Activated CD8-positive, alpha-beta memory T cell treated with anti-CD3 and anti-CD28 coated beads, Interleukin-2, amount 50 U/mL, for 24 hours (primary cell): ENCODE results near the gene CTIF.
"Not testable (repeated sequence)": the region's sequence is repeated elsewhere in the genome, so short reads cannot be mapped to it uniquely, and the experiment has no call there.

Source experiments
- DNase-seq: peaks from one replicate; pipeline ENCODE4 v3.0.0-alpha.2; 2020; ENCODE audit errors: extremely low read depth

Gene CTIF

DNA sequence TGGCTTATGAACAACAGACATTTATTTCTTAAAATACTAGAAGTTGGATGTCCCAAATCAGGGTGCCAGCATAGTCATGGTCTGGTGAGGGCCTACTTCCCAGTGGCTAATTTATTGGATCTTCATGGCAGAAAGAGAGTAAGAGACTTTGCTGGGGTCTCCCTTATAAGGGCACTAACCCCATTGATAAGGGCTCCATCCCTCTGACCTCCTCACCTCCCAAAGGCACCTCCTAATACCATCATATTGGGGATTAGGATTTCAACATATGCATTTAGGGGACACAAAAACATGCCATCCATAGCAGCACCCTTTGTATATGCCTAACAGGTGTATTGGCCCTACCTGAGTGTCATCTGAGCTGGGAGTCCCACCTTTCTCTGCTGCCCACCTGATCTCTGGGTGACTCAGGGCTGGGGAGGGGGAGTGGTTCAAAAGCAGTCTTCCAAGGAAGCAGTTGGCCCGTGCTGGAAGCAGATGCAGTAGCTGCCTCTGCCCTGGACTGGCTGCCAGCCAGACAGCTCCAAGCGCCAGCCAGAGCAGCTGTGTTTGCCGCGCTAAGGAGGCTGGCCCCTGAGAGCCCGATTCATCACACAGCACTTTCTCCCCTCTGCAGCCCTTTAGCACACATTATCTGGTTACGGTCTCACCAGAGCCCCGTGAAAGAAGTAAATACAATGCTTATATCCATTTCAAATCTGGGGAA, 327.4 kb downstream of the CTIF start:
- DNase-seq = no peak

- DNase-seq = no peak
Measured at GRCh38 chr18:48866856-48867255, 328.0 kb downstream of the CTIF start.

DNA sequence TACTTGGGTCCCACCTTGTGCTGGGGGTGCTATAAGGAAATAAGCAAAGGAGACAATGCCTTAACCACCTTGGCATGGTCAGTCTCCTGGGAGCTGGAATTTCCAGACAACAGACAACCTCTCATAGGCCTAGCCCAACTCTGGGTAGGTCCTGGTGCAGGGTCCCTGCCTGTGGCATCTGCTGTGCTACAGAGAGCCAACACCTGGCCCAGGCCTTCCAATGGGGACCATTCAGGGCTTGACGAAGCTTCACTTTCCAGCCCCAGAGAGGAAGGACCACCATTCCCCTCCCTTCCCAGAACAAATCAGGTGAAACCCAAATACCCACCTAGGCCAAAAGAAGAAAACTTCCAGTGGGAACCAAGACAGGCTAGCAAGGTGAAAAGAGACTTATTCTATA, 329.1 kb downstream of the CTIF start:
- DNase-seq = no peak

DNA sequence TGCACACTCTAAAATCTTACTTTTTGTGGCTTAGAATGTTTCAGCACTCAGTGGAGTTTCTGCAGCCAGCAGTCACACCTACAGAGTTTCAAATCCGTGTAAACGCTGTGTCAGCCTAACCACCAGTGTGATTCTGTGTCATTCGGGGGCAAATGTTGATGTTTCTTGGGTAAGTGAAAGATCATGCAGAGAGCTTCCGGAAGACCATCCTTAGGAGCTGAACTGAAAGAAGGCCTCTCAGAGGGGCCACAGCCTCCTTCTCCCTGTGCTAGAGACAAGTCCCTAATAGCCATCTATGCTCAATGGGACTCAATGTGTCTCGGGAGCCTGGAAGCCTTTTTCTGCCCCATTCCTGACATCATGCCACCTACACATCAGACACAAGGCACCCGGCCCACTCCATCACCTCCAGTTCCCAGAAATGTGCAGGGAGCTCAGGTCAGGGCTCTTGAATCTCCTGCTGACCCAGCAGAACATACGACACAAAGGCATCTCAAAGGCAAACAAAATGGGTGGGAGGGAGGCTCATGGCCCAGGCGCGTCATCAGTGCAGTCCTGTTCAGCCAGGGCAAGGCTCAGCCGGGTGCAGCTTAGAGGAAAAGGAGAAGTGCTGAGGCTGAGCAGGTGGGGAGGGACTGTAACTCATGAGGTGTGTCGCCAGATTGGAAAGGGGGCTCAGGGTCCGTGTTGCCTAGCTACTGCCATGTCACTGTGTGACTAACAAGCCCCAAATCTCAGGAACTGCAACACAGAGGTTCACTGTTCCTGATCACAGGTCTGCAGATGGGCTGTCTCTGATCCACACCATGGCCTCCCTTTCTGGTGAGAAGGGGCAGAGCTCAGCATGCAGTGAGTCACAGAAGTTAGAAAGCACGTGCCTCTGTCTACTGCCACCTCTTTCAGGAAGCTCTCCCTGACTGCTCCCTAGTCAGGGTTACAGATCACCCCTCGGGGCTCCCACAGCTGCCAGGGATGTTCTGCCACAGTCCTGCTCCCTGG, 329.9 kb downstream of the CTIF start:
- peak; percentile 42 for DNase-seq

GRCh38 chr18:48869591-48869990, 330.8 kb downstream of the CTIF start:
- DNase-seq = no peak

DNA sequence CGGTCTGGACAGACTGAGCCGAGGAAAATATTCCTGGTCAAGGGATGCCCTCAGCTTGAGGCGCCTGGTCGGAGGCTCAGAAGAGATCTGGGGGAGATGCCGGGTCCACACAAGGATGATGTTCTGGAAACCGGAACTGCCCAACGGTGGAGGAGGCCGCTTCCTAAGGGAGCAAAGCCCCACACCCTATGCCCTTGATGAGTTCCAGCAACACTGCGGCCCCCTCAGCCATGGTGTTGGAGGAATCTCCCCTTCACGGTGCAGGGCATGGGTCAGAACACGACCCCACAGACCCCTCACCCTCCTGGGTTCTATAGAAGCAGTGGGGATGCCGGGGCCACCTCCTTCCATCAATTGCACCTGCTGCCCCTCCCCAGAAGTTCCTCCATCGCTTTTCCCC, 332.1 kb downstream of the CTIF start:
- DNase-seq = not testable (repeated sequence)

DNA sequence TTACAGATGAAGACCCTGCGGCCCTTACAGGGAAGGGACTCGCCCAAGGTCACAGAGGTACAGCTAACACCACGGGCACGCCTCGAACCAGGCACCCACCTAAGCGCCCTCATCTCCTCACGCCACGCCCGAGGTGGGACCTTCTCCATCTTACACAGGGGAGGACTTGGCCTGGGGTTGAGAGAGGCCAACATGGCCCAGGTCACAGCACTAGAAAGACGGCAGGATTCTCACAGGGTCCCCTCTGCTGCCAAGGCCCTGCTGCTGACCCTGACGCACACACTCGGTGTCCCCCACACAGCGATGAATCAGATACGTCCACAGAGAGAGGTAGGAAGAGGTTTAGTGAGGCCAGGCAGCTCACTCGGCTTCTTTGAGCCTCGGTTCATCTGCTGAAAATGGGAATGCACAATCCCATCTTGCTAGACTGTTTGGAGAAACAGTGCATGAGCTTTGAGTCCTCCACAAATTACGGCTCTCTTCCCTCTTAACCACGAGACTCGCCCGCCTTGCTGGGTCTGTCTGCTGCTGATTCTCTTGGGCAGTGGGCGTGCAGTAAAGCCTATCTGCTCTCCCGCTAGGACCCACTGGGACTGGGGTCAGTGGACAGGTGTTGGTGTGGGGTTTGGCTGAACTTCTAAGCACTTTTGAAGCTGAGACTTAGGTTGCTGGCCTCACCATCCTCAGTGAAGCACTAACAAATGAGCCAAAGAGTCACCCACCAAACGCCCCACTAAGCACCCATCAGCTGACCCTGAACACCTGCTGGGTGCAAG, 332.7 kb downstream of the CTIF start:
- DNase-seq = no peak

GRCh38 chr18:48872234-48873145, 333.7 kb downstream of the CTIF start:
- DNase-seq = no peak

DNA sequence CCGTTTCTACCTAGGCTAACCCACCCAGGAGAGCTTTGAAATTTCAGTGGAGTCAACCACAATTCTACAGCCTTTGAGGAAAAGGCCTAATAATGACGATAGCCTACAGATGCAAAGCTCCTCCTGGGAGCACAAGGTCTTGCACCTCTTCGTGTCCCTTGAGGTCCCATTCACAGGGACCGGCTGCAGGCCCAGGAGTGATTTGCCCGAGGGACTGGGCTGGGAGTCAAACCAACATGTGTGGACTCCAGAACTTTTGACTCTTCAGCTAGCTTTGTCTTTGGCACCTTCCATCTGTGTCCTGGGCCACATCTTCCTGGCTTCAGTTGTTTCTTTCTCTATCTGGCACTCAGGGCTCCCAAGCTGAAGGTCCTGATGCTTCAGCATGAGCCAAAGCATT, 335.4 kb downstream of the CTIF start:
- no peak for DNase-seq

- DNase-seq = no peak
Measured at GRCh38 chr18:48874701-48875162, 335.9 kb downstream of the CTIF start.

GRCh38 chr18:48875314-48875941, 336.6 kb downstream of the CTIF start:
- no peak for DNase-seq

DNA sequence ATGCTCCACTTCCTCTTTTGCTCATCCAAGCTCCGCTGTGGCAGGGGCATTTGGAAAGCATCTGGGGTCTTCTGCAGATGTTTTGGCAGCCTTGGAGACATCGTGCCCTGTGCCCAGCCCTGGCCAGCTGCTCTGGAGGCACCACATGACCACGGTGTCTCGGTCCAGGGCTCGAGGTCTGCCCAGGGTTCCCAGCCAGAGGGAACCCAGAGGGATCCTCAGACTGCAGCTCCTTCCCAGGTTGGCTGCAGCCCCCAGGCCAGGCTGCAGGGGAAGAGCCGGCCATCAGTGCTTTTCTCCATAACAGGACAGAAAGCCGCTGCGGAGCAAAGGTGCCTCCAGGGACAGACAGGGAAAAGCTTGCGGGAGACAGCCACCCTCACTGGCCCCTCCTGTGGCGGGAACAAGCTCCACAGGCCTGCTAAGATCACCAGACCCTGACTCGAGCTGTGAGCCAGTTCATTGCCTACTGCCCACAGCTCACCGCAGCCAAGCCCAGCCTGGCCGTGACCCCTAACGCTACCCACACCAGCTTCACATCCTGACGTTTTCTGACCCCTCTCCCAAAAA, 337.2 kb downstream of the CTIF start:
- no peak for DNase-seq

- DNase-seq = no peak
Measured at GRCh38 chr18:48876590-48876989, 337.8 kb downstream of the CTIF start.

- no peak for DNase-seq
Measured at GRCh38 chr18:48877941-48878340, 339.1 kb downstream of the CTIF start.

DNA sequence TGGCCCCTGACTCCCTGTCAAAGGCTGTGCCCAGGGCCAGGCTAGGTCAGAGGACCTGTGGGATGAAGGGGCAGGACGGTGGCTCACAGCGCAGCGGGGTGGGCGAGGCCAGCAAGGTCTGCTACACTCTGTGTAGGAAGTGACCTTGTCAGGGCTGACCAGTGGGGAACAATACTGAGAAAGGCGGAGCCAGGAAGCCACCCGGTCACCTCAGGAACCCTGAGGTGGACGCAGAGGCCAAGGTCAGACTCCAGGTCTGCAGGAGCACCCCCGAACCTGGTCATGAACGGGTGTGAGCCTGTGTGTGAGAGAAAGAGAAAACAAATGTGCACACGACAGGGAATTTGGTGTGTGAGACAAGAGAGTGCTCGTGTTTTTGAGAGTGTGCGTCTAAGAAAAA, 339.6 kb downstream of the CTIF start:
- no peak for DNase-seq

- no peak for DNase-seq
Measured at GRCh38 chr18:48879008-48879431, 340.2 kb downstream of the CTIF start.

- no peak for DNase-seq
Measured at GRCh38 chr18:48880931-48881330, 342.1 kb downstream of the CTIF start.

- DNase-seq = no peak
Measured at GRCh38 chr18:48882379-48882778, 343.5 kb downstream of the CTIF start.

DNA sequence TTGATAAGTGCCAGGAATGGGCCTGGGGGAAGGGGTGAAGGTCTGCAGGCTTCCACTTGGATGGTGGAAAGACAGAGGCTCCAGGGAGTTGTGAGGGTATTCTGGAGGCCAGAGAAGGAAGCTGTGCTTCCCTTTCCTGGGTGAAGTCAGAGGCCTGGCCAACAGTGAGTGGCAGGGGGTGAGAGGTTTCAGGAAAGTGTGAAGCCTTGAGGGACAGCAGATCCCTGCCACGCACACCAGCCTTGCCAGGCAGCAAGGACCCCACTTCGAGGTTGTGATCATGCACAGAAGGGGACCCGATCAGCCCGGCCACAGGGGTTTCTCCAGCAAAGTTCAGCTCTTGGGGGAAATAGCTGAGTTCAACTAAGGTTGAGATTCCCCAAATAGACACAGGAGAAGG, 345.5 kb downstream of the CTIF start:
- DNase-seq = no peak

- DNase-seq = no peak
Measured at GRCh38 chr18:48884771-48885170, 345.9 kb downstream of the CTIF start.
